Activated naive CD8-positive, alpha-beta T cell treated with anti-CD3 and anti-CD28 coated beads for 36 hours (primary cell): ENCODE data around the gene KCNQ1OT1. TPM values are rescaled to one million over a fixed set of nuclear protein-coding genes. Genes with fewer than 3 reads are reported as not detected.

ENCODE experiments used
- DNase-seq: peaks from one replicate; pipeline ENCODE4 v3.0.0; 2021
- H3K27ac Mint-ChIP-seq: one replicate; pipeline ENCODE4 v1.8.0; 2022; ENCODE audit warnings: mild to moderate bottlenecking, moderate library complexity, mixed read lengths
- H3K27me3 Mint-ChIP-seq: one replicate; pipeline ENCODE4 v1.8.0; 2022; ENCODE audit warnings: mild to moderate bottlenecking, mixed read lengths
- H3K36me3 Mint-ChIP-seq: one replicate; pipeline ENCODE4 v1.8.0; 2021; ENCODE audit warnings: mild to moderate bottlenecking, mixed read lengths
- H3K4me1 Mint-ChIP-seq: one replicate; pipeline ENCODE4 v1.8.0; 2021; ENCODE audit warnings: mixed read lengths
- H3K4me3 Mint-ChIP-seq: one replicate; pipeline ENCODE4 v1.8.0; 2022; ENCODE audit warnings: mild to moderate bottlenecking, moderate library complexity, mixed read lengths
- H3K9me3 Mint-ChIP-seq: one replicate; pipeline ENCODE4 v1.8.0; 2022; ENCODE audit warnings: mixed read lengths
- total RNA-seq, 2 experiments: library from RNA; stranded (reverse); gene quantifications; one replicate each; pipeline ENCODE4 v1.2.3, GENCODE V29; 2021

The KCNQ1OT1 gene
- total RNA-seq, result under 1 TPM; 0.12 to 0.14 TPM

- peak within 1 kb of the TSS; percentile 88 for H3K4me3 Mint-ChIP-seq
- H3K36me3 Mint-ChIP-seq, result peaks cover 16% of the 10 kb centered on the region
- peak; percentile 87 for DNase-seq
- H3K27me3 Mint-ChIP-seq, result peaks cover 5% of the 10 kb centered on the region
- peak within 1 kb of the TSS; percentile 48 for H3K27ac Mint-ChIP-seq
- no peaks in the 10 kb centered on the region for H3K9me3 Mint-ChIP-seq
- H3K4me1 Mint-ChIP-seq, result peaks cover 8% of the 10 kb centered on the region
Measured at GRCh38 chr11:2699531-2700414, at the start of gene KCNQ1OT1. KCNQ1OT1 (minus strand) TSS chr11:2699994.

GRCh38 chr11:2748814-2749554 lies 49.2 kb upstream of the KCNQ1OT1 start:
- no peaks in the 10 kb centered on the region for H3K4me1 Mint-ChIP-seq
- no peaks in the 10 kb centered on the region for H3K27me3 Mint-ChIP-seq
- no peaks in the 10 kb centered on the region for H3K9me3 Mint-ChIP-seq
- H3K4me3 Mint-ChIP-seq, result no peak overlapping the region
- DNase-seq, result no peak
- peaks cover 5% of the 10 kb centered on the region for H3K36me3 Mint-ChIP-seq
- no peak overlapping the region for H3K27ac Mint-ChIP-seq

DNA sequence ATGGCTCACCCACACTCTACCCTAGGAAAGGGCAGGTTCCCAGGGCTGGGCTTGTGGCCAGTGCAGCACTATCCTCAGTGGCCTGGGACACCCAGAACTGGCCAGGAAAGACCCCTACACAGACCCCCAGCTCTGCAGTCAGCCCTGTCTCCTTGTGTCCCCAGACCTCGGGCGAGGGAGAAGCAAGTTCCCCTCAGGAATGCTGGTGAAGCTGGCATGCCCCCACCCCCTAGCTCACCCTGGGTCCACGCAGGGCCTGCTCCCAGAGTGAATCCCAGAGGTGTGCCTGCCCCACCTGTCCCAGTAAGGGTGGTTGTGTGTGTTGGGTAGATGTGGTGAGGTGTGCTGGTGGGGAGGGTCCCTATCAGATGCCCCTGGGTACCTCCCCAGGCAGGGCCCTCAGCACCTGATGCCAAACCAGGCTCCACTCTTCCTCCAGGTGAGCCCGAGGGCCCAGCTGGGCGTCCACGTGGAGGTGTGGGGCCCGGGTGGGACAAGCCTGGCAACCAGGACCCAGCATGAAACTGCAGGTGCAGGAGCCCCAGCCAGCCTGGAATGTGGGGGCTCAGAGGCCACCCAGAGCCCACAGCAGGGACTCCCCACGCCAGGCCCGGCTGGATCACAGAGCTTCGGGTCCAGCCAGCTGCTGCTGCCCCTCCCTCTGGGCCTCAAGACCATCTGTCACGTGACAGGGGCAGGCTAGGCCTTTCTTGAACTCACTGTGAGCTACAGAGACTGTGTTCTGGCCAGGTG lies 48.4 kb upstream of the KCNQ1OT1 start:
- no peak for DNase-seq
- Mint-ChIP-seq H3K36me3 (no peaks in the 10 kb centered on the region), H3K27ac (no peak overlapping the region), H3K27me3 (no peaks in the 10 kb centered on the region), H3K4me1 (no peaks in the 10 kb centered on the region), H3K4me3 (no peak overlapping the region), H3K9me3 (no peaks in the 10 kb centered on the region)

- Mint-ChIP-seq H3K9me3 (no peaks in the 10 kb centered on the region), H3K4me1 (no peaks in the 10 kb centered on the region), H3K27me3 (no peaks in the 10 kb centered on the region), H3K4me3 (no peak overlapping the region), H3K27ac (no peak overlapping the region), H3K36me3 (no peaks in the 10 kb centered on the region)
- no peak for DNase-seq
Measured at GRCh38 chr11:2747248-2748027, 47.6 kb upstream of the KCNQ1OT1 start.

DNA sequence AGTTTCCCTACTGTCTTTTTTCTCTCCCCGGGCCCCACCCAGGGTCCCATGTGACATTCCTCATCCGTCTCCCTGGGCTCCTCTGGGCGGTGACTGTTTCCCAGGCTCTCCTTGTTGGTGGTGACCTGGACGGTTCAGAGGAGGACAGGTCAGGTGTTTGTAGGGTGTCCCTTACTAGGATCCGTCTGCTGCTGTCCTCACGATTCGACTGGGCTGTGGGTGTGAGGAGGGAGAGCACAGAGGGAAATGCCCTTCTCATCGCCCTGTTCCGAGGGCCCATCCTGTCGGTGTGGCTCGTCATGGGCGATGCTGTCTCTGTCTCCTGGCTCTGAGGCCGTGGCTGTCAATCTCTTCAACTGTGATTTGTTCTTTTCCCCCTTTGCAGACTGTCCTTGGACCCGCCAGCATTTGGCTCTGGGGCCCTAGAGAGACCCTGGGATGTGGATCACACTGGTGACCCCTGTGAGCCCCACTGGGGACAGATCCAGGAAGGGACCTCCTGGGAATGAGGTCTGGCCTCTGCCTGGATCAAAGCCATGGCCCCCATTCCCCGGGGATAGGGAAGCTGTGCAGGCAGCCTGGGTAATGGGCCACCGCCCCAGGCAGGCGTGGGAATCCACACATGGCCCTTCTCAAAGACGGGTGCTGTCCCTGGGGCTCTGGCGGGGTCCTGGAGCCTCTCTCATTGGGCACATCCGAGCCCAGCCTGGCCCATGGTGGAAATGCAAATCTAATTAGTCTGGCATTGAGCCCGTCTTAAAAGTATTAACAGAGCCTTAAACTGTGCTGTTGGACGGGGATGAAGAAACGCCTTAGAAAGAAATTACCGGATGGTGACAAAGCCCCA lies 46.8 kb upstream of the KCNQ1OT1 start:
- Mint-ChIP-seq H3K27ac (no peak overlapping the region), H3K27me3 (no peaks in the 10 kb centered on the region)

DNA sequence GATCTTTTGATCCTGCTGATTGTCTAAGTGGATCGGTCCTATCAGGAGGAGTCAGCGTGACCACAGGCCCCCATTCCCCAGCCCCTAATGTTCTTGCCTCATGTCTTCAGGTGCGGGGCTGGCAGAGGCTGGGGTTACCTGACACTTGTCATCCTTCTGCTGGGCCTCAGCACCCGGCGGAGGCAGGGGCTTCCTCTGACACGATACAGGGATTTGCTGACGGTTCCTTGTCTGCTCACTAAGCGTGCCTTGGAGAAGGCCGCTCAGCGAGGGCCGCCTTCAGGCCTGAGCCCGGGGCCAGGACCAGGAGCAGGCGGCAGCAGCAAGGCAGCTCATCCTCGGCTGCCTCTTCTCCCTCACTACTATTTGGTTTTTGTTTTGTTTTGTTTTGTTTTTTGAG lies 45.7 kb upstream of the KCNQ1OT1 start:
- Mint-ChIP-seq H3K4me3 (no peak overlapping the region), H3K4me1 (no peaks in the 10 kb centered on the region), H3K36me3 (no peaks in the 10 kb centered on the region), H3K9me3 (no peaks in the 10 kb centered on the region), H3K27ac (no peak overlapping the region), H3K27me3 (no peaks in the 10 kb centered on the region)
- no peak for DNase-seq

More for the DNA sequence above, 46.8 kb upstream of the KCNQ1OT1 start:
- Mint-ChIP-seq H3K9me3 (no peaks in the 10 kb centered on the region), H3K4me3 (no peak overlapping the region), H3K4me1 (no peaks in the 10 kb centered on the region), H3K36me3 (no peaks in the 10 kb centered on the region)
- no peak for DNase-seq

DNA sequence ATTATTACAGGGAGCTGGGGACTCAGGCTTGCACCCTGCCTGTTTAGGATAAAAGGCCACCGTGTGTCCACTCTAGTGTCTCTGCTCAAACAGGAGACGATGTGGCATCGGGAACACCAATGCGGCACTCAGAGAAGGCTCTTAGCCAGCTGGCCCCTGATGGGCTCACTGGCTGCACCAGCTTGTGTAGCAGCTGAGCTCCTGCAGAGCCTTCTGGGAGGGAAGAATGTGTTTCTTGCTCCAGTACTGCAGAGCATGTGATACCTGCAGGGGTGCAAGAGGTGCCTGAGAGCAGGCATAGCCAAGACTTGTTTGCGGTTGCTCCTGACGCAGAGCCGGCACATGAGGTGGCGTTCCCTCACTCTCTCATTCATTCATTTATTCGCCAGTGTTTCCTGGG lies 44.4 kb upstream of the KCNQ1OT1 start:
- no peak overlapping the region for H3K4me3 Mint-ChIP-seq
- no peaks in the 10 kb centered on the region for H3K36me3 Mint-ChIP-seq
- H3K4me1 Mint-ChIP-seq, result no peaks in the 10 kb centered on the region

DNA sequence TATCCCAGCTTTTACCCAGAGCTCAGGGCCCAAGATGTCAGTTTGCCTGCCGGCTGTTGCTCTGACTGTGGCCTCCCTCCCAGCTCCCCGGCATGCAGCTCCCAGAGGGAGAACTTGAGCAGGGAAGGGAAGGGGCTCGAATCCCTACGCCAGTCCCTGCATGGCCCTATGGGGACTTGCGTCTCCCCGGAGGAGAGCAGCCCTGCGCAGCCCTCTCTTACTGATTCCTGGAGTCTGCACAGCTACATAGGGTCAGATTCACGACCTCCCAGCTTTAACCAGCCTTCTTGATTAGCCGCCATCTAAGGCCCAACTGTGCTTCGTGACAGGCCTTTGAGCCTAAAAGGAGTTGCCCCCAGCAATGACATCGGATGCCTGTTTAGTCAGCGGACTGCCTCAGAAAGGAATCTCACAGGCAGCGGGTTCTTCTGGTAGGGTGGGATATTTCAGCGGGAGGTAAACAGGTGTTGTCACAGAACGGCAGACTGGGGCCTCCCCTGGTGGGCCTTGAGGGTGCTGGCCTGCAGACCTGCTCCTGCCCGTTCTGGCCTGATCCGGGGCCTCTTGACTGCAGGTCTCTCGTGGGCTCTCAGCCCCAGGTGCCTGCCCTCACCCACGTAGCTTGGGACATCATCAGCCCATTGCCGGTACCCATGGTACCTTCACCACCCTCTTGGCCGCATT lies 43.8 kb upstream of the KCNQ1OT1 start:
- Mint-ChIP-seq H3K27me3 (no peaks in the 10 kb centered on the region), H3K9me3 (no peaks in the 10 kb centered on the region), H3K4me1 (no peaks in the 10 kb centered on the region)

More for the DNA sequence above, 44.4 kb upstream of the KCNQ1OT1 start:
- Mint-ChIP-seq H3K27ac (no peak overlapping the region), H3K27me3 (no peaks in the 10 kb centered on the region), H3K9me3 (no peaks in the 10 kb centered on the region)
- no peak for DNase-seq

DNA sequence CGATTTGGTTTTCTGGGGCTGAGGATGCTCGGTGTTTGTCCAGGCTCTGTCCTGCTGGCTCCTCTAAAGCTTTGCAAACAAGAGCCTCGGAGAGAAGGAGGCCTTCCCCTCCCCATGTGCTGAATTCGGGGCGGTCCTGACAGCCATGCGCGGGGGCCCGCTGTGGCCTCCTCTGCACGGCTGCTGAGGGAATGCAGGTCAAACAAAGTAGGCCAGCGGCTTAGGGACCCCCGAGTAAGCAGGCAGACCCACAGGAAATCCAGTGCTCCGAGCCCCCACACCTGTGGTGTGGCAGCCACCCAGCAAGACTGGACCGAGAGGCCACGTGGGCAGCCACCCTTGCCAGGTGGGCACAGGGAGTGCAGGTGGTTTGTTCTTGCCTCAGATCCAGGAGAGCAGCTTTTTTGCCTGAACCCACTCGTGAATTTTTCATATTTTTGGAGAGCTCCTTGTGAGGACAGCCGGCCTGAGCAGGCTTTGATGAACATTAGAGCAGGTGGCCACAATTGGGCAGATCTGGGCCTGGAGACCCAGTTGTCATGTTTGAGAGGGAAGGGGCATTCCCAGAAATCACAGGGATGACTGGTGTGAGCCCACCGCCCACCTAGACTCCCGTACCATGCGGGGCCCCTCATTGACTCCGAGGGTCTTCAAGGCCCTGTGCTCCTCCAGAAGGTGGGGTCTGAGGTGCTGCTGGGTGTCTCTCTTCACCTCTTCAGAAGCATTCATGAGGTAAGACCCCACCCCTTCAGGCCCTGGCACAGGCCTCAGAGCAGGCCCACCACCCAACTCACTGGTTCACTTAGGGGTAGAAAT lies 43.0 kb upstream of the KCNQ1OT1 start:
- Mint-ChIP-seq H3K4me3 (no peak overlapping the region), H3K4me1 (no peaks in the 10 kb centered on the region), H3K27me3 (no peaks in the 10 kb centered on the region), H3K9me3 (no peaks in the 10 kb centered on the region), H3K27ac (no peak overlapping the region), H3K36me3 (no peaks in the 10 kb centered on the region)
- no peak for DNase-seq

More for the DNA sequence above, 43.8 kb upstream of the KCNQ1OT1 start:
- H3K4me3 Mint-ChIP-seq, result no peak overlapping the region
- no peak overlapping the region for H3K27ac Mint-ChIP-seq
- H3K36me3 Mint-ChIP-seq, result no peaks in the 10 kb centered on the region
- DNase-seq, result no peak

DNA sequence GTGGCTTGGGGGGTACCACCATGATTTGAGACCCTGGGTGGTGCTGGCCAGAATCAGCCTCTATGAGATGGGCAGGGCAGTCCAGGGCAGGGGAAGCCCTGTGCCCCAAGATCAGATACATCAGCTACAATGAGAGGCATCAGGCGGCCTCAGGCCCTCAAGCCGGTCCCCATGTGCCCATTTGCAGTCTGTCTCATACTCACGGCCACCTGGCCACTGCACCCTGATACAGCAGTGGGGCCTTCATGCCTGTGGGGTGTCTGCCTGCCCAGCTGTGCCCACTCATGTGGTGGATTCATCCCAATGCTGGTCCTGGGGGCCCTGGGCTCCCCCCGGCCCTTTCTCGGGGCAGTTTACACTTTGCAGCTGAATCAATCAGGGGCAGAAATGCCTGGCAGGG lies 42.4 kb upstream of the KCNQ1OT1 start:
- no peaks in the 10 kb centered on the region for H3K4me1 Mint-ChIP-seq
- no peak for DNase-seq
- H3K36me3 Mint-ChIP-seq, result no peaks in the 10 kb centered on the region
- H3K4me3 Mint-ChIP-seq, result no peak overlapping the region
- H3K27me3 Mint-ChIP-seq, result no peaks in the 10 kb centered on the region
- H3K27ac Mint-ChIP-seq, result no peak overlapping the region
- no peaks in the 10 kb centered on the region for H3K9me3 Mint-ChIP-seq

DNA sequence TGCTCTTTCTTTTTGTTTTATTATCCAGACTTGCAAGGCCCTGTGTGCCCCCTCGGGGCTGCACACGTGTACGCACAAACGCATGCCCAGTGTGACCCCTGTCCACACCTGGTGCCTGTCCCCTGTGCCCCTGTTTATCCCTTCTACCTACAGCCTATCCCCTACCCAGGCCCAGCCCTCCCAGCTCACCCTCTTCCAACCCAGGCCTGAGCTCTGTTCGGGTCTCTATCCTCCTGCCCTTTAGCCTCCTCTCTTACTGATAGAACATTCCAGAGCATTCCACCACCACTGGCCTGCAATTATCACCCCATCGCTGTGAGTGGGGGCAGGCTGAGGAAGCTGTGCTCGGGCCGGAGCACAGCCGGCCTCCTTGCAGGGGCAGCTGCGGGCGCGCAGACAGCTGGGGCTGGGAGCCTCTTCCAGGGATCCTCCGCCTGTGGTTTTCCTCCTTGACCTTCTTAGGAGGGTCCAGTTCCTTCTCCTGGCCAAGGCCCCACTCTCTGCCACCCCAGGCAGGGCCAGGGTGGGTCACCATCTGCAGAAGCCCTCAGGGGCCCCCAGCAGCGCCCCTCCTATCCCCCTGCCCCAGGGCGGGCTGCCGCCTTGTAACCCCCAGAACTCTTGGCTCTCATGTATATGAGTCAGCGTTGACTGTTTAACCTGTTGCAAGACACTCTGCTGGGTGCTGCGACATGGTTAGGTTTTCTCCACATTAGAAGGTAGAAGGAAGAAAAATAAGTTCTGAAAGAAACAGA lies 41.8 kb upstream of the KCNQ1OT1 start:
- Mint-ChIP-seq H3K4me1 (no peaks in the 10 kb centered on the region), H3K27me3 (no peaks in the 10 kb centered on the region), H3K27ac (no peak overlapping the region), H3K9me3 (no peaks in the 10 kb centered on the region), H3K4me3 (no peak overlapping the region), H3K36me3 (no peaks in the 10 kb centered on the region)
- no peak for DNase-seq

DNA sequence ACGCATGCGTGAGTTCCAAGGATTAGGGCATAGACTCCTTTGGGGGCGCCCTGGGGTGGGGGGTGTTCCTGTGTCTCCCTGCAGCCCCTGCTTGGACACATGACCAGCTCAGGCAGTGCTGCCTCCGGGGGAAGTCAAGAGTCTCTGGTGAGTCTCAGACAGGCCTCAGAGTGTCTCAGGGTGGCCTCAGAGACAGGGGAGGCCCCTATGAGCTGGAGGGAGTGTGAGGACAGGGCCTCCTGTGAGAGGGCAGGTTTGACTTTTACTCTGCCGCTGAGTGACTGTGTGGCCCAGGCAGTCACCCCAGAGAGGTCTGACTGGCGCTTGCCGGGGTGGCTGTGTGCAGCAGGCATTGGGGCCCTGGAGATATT lies 41.2 kb upstream of the KCNQ1OT1 start:
- Mint-ChIP-seq H3K36me3 (no peaks in the 10 kb centered on the region), H3K4me3 (no peak overlapping the region), H3K4me1 (no peaks in the 10 kb centered on the region), H3K27ac (no peak overlapping the region), H3K9me3 (no peaks in the 10 kb centered on the region), H3K27me3 (no peaks in the 10 kb centered on the region)
- DNase-seq, result no peak
